ENCODE results near the gene DAPK1. TPM values are rescaled to one million over a fixed set of nuclear protein-coding genes. Genes with fewer than 3 reads are reported as not detected.

Gene DAPK1
- total RNA-seq, 4 donors from 2014 or later, result 8.8 to 18.3 (median 9.9) TPM

GRCh38 chr9:87707805-87708506 is 210.3 kb downstream of the DAPK1 start:
- 43 to 52% methylated on average over 6 of the region's 6 CpGs for WGBS, 2 donors
- no peak for DNase-seq (ENCODE audit: low spot score in 2 of 2)
- no peak overlapping the region for H3K4me3 ChIP-seq (ENCODE audit: low read depth, poor library complexity, severe bottlenecking)
- no peak for TF ChIP-seq CTCF (IDR thresholded peaks at IDR 0.05)
- TF ChIP-seq POLR2A (IDR thresholded peaks at IDR 0.05), result no peak
- intact Hi-C loops (cut with DNase I; ENCODE audit: low total_unique reads), result no loop called here

GRCh38 chr9:87708546-87708945 is 210.9 kb downstream of the DAPK1 start:
- no peak for TF ChIP-seq CTCF (IDR thresholded peaks at IDR 0.05)
- TF ChIP-seq POLR2A (IDR thresholded peaks at IDR 0.05), result no peak
- 82 to 87% methylated on average over 5 of the region's 5 CpGs for WGBS, 2 donors
- no peak overlapping the region for H3K4me3 ChIP-seq (ENCODE audit: low read depth, poor library complexity, severe bottlenecking)
- intact Hi-C loops (cut with DNase I; ENCODE audit: low total_unique reads), result no loop called here
- no peak for DNase-seq (ENCODE audit: low spot score in 2 of 2)

DNA sequence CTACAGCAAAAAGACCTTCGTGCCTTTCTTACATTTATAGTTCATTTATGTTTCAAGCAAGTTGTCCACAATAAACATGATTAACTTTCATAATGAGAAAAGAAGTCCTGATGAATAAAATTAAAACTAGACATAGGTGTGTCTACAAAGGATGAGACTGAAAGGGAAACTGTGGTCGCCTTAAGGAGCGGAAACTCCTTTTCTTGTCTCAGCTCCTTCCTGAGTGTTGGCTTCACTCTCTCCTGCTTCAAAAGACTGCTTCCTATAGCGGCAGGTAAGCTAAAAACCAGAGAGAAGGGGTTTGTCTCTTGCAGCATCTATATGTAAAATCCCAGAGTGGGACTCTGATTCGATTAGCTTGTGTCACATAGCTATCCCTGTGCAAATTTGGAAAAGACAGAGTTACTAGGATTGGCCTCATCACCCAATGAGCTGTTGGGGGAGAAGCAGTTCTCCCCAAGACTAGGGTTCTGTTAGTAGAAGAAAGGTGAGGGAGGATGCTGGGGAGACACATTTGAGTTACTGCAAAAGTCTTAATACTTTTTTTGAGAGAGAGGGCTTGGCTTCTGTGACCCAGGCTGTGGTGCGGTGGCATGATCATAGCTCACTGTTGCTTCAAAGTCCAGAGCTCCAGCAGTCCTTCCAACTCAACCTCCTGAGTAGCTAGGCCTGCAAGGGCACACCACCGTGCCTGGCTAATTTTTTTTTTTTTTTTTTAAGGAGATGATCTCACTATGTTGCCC is 211.5 kb downstream of the DAPK1 start:
- 81 to 84% methylated on average over 7 of the region's 7 CpGs for WGBS, 2 donors

DNA sequence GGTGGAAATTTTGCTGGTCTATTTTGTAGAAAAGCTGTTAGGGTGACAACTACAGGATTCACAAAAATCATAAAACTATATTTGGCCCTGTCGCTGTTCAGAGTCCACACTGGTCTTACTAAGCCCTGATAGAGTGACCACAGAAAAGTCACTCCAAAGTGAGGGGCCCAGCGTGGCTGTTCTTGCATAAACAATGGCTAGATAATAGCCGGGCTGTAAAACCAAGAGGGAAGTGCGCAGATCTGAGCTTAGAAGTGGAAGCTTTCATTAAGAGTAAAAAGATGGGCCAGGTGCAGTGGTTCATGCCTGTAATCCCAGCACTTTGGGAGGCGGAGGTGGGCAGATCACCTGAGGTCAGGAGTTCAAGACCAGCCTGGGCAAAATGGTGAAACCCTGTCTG is 212.8 kb downstream of the DAPK1 start:
- WGBS, 2 donors, result 83 to 89% methylated on average over 5 of the region's 5 CpGs
- no peak for DNase-seq (ENCODE audit: low spot score in 2 of 2)
- no peak overlapping the region for H3K4me3 ChIP-seq (ENCODE audit: low read depth, poor library complexity, severe bottlenecking)
- intact Hi-C loops (cut with DNase I; ENCODE audit: low total_unique reads), result no loop called here
- no peak for TF ChIP-seq CTCF (IDR thresholded peaks at IDR 0.05)
- no peak for TF ChIP-seq POLR2A (IDR thresholded peaks at IDR 0.05)

More for the DNA sequence above, 211.5 kb downstream of the DAPK1 start:
- TF ChIP-seq POLR2A (IDR thresholded peaks at IDR 0.05), result no peak
- TF ChIP-seq CTCF (IDR thresholded peaks at IDR 0.05), result no peak
- no peak overlapping the region for H3K4me3 ChIP-seq (ENCODE audit: low read depth, poor library complexity, severe bottlenecking)
- DNase-seq (ENCODE audit: low spot score in 2 of 2), result no peak
- intact Hi-C loops (cut with DNase I; ENCODE audit: low total_unique reads), result no loop called here

DNA sequence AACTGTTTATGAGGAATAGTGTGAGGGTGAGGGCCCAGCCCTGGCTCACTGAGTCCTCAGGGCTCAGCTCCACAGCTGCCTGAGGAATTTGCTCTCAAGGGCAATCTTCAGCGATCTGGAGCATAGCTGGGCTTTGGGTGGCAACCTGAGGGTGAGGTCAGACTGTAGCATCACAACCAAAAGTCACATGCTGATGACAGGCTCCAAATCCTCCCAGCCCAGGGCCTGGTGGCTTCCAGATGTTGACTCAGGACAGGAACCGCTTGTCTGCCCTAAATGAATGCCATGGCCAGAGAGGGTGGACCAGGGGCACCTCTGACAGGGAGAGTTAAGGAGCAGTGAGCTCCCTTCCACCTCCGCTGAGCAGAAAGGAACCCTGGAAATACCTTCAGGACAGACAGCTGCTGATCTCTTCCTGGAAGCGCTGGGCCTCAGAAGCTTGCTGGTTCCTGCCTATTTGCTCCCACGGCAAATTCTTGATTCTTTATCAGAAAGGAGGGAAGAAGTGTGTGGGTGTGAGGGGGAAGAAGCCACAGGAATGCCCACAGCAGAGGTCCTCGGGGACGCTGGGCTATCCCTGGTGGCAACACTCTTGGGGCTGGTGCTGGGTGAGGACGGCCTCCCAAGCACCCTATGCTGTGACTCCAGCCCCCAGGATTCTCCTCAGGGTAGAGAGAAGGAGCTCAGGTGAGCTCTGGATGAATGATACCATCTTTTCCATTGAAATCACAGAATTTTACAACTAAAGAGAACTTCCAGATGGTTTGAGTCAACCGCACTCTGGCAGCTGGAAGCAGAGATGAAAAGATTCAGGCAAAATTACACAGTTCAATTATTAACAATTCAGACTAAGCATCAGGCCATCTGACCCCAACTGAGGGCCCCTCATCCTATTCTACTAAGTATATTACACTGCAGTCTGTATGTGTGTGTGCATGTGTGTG is 214.5 kb downstream of the DAPK1 start:
- DNase-seq (ENCODE audit: low spot score in 2 of 2), result peak; percentile 57 to 93
- 44 to 64% methylated on average over 9 of the region's 9 CpGs for WGBS, 2 donors
- TF ChIP-seq CTCF (IDR thresholded peaks at IDR 0.05), result no peak
- no peak for TF ChIP-seq POLR2A (IDR thresholded peaks at IDR 0.05)
- no peak overlapping the region for H3K4me3 ChIP-seq (ENCODE audit: low read depth, poor library complexity, severe bottlenecking)
- intact Hi-C loops (cut with DNase I; ENCODE audit: low total_unique reads), result no loop called here
